GM21360 (cell line): ENCODE data around the gene STK24.
"Not testable (repeated sequence)": the region's sequence is repeated elsewhere in the genome, so short reads cannot be mapped to it uniquely, and the experiment has no call there.

Source experiments
- ATAC-seq: cut with Tn5 transposase; IDR thresholded peaks from one replicate; pipeline ENCODE4 v1.9.1; 2021; ENCODE audit warnings: mild to moderate bottlenecking, moderate library complexity; ENCODE audit not compliant: unreplicated experiment

The STK24 gene

DNA sequence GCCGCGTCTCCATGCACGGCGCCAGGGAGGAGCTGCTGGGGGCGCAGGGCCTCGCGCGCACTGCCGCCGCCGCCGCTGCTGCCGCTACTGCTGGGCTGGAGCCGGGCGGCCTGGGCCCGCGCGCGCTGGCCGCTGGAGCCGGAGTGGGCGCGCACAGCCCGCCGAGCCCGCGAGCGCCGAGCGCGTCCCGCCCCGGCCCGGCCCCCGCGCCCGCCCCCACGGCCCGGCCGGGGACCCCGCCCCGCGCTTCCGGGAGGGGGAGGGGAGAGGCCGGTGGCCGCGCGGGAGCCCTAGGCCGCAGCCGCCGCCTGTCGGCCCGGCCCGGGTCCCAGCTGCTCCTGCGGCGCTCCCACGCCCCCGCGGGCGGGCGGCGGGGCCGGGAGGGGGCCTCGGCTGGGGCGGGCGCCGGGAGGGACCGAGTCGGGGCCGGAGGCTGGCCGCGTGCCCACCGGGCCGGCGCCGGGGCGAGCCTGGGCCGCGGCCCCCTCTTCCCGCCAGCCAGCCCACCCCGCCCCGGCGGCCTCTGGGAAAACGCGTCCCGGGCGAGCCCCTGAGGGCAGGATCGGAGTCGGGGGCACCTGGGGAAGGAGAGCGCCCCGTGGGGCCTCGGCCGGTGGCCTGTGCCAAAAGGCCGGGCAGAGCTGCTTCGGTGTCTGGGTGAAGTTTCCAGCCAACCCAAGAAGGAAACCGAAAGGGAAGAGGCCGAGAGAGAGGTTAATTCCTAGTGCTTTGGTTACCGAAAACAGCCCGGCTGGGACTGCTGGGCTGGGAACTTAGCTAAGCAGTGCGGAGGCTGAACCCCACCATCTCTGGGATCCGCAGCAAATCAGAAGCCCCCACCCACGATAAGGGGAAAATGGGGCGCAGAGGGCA, at the start of gene STK24:
STK24 (minus strand) TSS at position 145 of the 873 bp plus-strand sequence. CDS start 321 bp downstream, outside the sequence.
- ATAC-seq: peak; percentile 67

DNA sequence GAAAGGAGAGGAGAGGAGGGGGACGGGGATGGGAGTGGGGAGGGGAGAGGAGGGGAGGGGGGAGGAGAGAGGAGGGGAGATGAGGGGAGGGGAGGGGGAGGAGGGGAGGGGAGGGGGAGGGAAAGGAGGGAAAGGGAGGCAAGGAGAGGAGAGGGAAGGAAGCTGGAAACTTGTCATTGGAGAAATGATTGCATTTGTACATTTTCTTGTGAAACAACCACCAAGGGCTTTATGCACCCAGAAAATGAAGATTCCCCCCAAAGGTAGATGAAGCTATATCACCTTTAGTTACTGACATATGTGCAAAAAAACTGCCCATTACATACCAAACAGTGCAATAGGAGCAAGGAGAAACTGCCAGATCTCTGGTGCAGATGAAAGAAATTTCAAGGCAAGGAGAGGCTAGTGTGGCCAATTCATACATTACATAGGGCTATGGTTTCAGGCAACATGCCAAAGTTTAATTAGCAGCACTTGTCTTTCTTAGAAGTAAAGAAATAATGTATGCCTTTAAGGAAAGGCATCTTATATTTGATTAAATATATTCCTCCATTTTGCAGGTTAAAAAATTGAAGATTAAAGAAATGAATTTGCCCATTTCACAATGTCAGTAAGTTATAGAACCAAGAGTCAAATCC, 49.5 kb upstream of the STK24 start:
- no peak for ATAC-seq

DNA sequence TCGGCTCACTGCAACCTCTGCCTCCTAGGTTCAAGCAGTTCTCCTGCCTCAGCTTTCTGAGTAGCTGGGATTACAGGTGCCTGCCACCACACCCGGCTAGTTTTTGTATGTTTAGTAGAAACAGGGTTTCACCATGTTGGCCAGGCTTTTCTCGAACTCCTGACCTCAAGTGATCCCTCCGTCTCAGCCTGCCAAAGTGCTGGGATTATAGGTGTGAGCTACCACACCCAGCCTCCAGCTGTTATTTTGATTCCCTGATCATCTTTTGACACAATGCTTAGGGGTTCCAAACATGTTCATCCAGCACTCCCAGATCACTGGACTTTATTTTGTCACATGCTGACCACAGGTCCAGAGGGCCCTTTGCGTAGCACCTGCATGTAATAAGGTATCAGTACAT, 47.7 kb upstream of the STK24 start:
- ATAC-seq: not testable (repeated sequence)

DNA sequence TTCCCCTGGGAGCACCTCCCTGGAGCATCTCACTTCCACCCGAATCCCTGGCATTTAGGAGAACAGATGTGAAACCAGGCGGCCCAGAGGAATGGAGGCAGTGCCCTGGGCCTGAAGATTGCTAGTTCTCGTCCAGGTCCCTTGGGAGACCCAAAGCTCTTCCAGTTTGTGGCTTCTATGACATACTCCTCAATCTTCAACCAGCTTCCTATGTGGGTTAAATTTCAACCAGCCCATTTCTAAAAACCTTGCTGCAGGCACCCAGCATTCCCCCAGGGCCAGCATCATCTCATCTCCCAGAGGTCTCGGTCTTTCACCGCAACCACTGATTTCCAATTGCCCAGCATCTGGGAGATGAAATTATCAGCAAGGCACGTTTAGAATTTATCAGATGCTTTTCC, 46.0 kb upstream of the STK24 start:
- no peak for ATAC-seq

DNA sequence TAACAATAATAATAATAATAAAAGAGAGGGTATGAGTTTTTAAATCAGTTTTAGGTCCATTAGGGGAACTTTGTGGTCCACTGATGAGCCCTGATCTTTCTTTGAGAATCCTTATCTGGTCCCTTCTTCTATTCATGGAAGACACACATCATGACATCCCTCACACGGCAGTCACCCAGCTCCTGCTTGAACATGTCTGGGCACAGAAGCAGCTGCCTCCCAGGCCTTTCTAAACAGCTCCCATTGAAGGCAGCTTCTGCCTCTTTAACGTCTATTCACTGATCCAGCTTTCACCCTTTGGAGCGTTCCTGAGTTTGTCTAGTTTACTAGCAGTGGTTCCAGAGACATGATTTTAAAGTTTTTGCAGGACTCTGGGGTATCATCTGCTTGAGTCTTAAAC, 42.6 kb upstream of the STK24 start:
- no peak for ATAC-seq

DNA sequence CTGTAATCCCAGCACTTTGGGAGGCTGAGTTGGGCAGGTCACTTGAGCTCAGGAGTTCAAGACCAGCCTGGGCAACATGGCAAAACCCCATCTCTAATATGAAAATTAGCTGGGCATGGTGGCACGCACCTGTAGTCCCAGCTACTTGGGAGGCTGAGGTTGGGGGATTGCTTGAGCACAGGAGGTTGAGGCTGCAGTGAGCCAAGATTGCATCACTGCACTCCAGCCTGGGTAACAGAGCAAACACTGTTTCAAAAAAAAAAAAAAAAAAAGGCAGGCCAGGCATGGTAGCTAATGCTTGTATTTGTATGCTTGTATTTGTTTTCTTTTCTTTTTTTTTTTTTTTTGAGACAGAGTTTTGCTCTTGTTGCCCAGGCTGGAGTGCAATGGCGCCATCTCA, 38.7 kb upstream of the STK24 start:
- ATAC-seq: not testable (repeated sequence)

DNA sequence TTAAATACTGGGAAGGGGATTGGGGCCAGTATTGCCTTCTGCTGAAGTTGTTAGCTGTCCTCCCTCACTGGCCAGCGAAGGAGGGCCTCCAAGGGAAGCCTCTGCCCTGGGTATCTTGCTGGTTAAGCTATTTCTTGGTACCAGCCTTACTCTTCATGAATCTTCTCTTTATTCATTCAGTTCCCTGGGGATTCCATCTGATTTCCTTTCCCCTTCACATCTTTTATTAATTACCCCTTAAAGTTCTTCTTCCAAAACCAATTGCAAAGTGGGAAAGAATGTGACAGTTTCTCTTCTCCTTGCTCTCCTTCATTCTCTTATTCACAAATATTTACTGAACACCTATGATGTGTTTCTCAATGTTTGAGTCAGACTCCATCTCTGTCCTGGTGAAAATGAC, 36.7 kb upstream of the STK24 start:
- ATAC-seq: no peak

DNA sequence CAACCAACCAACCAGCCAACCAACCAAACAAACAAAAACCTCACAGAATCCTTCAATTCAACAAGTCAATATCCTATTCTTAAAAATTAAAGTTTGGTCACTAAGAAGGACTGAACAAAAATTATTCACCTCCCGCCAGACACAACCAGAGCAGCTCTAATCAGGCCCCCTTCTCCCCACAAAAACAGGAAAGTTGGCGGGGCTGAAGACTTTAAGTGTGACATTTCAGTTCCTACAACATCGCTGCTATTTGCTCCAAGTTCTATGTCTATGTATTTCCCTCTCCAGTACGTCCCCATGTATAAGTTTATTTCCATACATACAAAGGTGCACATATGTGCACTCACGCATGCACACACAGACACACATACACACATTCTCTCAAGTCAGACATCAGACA, 32.8 kb upstream of the STK24 start:
- no peak for ATAC-seq

DNA sequence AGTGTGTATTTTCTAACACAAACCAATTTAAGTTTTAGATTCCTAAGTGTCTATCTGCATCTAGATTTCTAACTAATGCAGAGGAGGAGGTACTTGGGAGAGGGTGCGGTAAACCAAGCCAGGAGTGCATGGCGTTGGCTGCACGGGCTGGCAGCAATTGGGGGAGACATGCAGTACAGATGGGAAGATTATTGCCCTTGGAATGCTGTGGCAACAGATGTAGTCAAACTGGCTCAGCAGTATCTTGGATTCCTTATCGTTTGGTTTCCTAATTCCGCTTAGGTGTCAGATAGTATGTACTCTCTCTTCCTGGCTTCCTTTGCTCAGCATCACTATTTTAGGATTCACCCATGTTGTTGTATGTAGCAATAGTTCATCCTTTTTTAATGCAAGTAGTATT, 29.4 kb upstream of the STK24 start:
- ATAC-seq: no peak

DNA sequence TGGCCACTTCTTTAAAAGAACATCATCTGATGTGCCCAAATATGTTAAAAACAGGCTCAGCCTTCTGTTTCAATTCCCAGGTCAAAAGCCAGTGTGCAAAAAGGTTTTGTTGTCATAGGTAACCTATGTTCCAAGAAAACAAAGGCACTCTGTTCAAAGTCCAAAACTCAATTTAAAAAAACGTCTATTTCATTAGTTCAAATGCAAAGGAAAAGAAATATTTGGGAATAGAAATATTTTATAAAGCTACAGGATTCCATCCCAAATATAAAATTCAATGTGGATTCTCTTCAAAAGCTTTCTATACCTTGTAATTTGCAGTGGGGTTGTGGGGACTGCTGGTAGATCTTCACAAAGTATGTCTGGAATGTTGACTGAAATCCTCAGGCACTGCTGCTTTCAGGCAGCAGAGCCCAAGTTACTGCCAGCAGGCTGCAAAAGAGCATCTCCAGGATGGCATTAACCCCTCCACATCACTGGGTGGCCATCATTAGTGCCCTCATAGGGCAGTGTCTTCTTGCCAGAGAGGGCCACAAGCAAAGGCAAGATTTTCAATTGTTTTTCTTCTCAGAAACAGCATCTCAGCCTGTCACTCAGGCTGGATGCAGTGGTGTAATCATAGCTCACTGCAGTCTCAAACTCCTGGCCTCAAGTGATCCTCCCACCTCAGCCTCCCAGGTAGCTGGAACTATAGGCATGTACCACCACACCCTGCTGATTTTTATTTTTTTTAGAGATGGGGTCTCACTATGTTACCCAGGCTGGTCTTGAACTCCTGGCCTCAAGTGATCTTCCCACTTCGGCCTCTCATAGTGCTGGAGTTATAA, 22.8 kb upstream of the STK24 start:
- ATAC-seq: no peak

DNA sequence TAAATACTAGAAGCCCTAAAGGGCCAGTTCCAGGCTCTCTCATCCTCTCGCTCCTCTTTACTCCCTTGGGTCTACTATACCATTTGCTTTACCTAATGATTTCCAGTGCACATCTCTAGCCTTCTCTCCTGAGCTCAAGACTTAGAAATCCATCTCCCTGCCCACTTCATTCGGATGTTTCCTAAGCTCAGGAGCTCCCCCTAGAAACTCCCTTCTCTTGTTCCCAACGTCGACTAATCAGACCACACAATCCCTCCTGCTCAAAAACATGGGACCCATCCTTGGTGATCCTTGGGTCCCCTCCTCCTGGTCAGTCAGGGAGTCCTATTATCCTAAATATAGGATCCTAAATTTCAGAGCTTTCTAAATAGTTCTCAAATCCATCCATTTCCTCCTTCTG, 21.1 kb upstream of the STK24 start:
- no peak for ATAC-seq

DNA sequence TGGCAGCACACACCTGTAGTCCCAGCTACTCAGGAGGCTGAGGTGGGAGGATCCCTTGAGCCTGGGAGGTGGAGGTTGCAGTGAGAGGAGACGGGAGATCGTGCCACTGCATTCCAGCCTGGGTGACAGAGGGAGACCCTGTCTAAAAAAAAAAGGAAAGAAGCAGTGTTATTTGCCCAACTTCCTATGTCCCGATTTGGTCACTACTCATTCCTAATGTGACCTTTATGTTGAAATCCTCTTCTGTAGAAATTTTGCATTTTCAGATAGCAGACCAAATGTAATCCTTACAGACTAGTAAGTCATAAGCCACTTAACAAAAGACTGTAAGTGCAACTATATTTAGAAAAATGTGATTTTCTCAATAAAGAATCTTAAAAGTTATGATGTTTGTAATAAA, 18.2 kb upstream of the STK24 start:
- no peak for ATAC-seq

DNA sequence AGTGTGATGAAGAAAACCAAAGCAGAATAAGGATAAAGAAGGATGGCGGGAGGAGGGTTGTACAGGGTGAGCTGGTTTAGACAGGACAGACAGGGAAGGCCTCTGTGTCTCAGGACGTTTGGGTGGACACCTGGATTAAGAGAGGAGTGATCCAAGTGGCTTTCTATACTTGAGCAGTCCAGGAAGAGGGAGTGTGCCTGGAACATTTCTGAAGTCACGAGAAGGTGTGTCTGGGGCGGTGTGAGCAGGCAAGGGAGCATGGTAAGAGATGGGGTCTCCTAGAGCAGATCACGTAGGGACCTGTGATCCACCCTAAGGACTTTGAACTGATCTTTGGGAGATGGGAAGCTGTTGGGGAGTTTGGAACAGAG, 15.4 kb upstream of the STK24 start:
- ATAC-seq: no peak

DNA sequence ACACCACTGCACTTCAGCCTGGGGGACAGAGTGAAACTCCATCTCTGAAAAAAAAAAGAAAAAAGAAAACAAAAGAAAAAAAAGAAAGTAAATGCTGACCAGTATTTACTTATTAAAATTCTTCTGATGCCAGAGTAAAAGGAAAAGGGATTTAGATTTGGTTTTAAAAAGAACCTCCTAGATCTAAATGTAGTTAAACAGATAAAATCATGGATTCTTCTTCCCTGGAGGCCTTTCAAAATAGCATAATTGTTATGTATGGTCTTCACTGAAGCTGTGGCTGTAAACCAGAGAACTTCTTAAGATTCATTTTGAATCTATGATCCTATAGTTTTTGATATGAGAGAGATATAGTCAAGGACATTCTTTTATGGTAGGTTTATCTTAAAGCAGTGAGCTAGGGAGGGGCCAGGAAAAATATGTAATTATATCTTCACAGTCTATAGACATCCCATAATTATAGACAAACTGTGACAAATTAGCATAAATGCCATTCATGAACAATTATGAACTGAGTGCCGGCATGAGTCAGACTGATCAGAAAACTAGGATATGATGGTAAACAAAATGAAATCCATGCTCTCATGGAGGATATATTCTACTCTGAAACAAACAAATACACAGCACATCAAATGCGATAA, 14.9 kb upstream of the STK24 start:
- ATAC-seq: no peak

DNA sequence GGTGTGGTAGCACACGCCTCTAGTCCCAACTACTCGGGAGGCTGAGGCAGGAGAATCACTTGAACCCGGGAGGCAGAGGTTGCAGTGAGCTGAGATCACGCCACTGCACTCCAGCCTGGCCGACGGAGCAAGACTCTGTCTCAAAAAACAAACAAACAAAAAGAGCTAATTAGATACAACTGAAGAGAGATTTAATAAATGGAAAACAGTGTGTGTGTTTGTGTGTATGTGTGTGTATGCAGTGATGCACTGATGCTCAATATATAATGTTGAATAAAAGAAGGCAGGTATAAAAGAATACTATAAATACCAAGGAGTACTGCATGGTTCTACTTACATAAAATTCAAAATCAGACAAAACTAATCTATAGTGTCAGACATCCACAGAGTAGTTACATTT, 13.6 kb upstream of the STK24 start:
- not testable (repeated sequence) for ATAC-seq

DNA sequence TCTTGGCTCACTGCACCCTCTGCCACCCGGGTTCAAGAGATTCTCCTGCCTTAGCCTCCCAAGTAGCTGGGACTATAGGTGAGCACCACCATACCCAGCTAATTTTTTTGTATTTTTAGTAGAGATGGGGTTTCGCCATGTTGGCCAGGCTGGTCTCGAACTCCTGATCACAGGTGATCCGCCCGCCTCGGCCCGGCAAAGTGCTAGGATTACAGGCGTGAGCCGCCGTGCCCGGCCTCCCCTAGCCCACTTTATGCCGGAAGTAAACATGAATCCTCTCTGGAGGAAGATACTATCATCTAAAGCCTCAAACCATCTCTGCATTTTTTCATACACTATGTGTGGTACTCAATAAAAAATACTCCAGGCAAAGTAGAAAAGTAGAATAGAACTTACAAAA, 12.6 kb upstream of the STK24 start:
- ATAC-seq: not testable (repeated sequence)

DNA sequence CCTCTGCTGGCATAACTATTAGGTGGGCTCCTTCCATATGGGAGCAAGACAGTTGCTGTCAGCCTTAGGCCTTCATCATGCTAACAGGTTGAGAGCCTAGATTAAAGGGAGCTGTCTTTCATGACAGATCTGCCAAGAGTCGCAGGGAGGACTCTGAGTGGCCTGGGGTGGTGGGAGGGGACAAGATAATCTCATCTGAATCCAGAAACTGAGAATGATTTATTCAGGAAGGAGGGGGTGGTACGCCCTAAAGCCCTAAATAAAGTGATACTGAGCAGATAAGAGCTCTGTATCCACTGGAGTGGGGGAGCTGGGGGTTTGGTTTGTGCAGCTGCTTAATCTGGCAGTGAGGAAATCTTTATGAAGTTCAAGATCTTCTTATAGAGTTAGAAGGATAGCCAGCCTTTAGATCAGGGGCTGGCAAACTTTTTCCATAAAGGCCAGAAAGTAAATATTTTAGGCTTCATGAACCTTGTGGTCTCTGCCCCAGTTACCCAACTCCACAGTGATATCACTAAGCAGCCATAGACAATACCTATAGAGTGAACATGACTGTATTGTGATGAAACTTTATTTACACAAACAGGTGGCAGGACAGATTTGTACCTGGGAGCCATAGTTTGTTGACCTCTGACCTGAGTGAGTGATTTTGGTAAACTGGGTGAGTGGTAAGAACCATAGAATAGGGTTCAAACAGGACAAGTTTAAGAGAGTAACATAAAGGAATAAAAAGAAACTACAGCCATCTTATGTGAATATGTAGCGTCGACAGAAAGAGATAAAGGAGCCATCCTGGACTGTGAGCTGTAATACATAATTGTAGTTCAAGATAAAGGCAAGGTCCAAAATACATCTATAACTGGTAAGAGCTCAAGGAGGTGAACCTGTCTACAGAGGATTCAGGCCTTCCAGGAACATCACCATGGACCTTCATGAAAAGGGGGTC, 9.8 kb upstream of the STK24 start:
- no peak for ATAC-seq

DNA sequence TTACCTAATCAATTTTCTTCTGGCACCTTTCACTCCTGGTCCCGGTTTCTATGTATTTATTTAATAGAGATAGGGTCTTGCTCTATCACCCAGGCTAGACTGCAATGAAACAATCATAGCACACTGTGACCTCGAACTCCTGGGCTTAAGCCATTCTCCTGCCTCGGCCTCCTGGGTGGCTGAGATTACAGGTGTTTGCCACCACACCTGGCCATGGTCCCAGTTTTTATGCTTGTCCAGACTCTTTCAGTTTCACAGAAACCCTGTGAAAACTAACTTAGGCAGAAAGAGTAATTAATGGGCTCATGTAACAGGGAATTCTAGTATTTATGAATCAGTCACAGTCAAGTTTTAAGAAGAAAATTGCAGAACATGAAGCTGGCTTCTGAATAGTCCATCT, 9.0 kb upstream of the STK24 start:
- ATAC-seq: no peak

DNA sequence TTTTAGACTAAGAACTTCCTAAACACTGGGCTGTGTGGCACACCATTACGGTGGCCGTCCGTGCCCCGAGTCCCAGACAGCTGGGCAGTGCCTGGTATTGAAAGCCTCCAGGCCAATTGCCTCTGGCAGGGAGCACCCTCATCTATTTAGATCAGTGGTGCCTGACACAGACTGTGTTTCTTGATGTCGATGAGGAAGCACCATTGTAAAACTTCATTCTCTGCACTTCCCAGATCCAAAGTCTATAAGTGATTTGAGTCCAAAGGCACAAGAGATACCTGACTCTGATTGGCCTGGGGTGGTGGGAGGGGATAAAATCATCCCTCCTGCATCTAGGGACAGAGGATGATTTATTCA, 8.5 kb upstream of the STK24 start:
- no peak for ATAC-seq
